Upper lobe of right lung (tissue), 1 donor: Measurements from ENCODE around the gene ADAMTS6. TPM values are rescaled to one million over a fixed set of nuclear protein-coding genes. Genes with fewer than 3 reads are reported as not detected.

Experiments used
- ATAC-seq: fragments of 200-7000 bp; cut with Tn5 transposase; one replicate; pipeline ENCODE4 v1.9.1; 2020; ENCODE audit warnings: mild to moderate bottlenecking, moderate library complexity
- DNase-seq: peaks from one replicate; pipeline ENCODE4 v3.0.0-alpha.2; 2020
- H3K27ac ChIP-seq: fragments of 200-600 bp; one replicate; pipeline ENCODE4 v1.8.0; 2022
- H3K27me3 ChIP-seq: fragments of 200-600 bp; one replicate; pipeline ENCODE4 v1.8.0; 2022; ENCODE audit warnings: mild to moderate bottlenecking
- H3K36me3 ChIP-seq: fragments of 200-600 bp; one replicate; pipeline ENCODE4 v1.8.0; 2022
- H3K4me1 ChIP-seq: fragments of 200-600 bp; one replicate; pipeline ENCODE4 v1.8.0; 2022
- H3K4me3 ChIP-seq: fragments of 200-600 bp; one replicate; pipeline ENCODE4 v1.8.0; 2022; ENCODE audit warnings: mild to moderate bottlenecking
- H3K9me3 ChIP-seq: fragments of 200-600 bp; one replicate; pipeline ENCODE4 v1.8.0; 2022
- CTCF ChIP-seq: fragments of 200-600 bp; IDR thresholded peaks from one replicate; pipeline ENCODE4 v1.8.0; 2022; ENCODE audit warnings: antibody characterized with exemption
- intact Hi-C: fragments of 100-400 bp; cut with DNase I; formaldehyde crosslinking; loops from one replicate; pipeline ENCODE4 v1.11.0; 2022
- total RNA-seq: library from RNA; stranded (reverse); fragmentation: NEBNext Ultra II Directional; extraction: Animal tissue kit (Norgen Biotek cat#: 25700); gene quantifications from one replicate; pipeline ENCODE4 v1.2.1, GENCODE V29; 2021
- donor health status: DM: no; HTN: yes; CAD: no; lungs with severe emphysema.

ADAMTS6 gene
- total RNA-seq, 1 donor from 2014 or later = 2.3 TPM

GRCh38 chr5:65149827-65150226 is 331.9 kb downstream of the ADAMTS6 start:
- Histone ChIP-seq H3K36me3 (no peaks in the 10 kb centered on the region), H3K27me3 (no peaks in the 10 kb centered on the region), H3K4me3 (no peak overlapping the region), H3K27ac (no peak overlapping the region), H3K4me1 (no peaks in the 10 kb centered on the region), H3K9me3 (no peaks in the 10 kb centered on the region)
- intact Hi-C loops = no loop called here
- ATAC-seq = no peak
- no peak for TF ChIP-seq CTCF
- no peak for DNase-seq

GRCh38 chr5:65144136-65144871 is 337.4 kb downstream of the ADAMTS6 start:
- no peaks in the 10 kb centered on the region for H3K36me3 ChIP-seq
- DNase-seq = no peak
- H3K4me3 ChIP-seq = no peak overlapping the region
- ATAC-seq = no peak
- H3K4me1 ChIP-seq = no peaks in the 10 kb centered on the region
- H3K9me3 ChIP-seq = no peaks in the 10 kb centered on the region
- no peak overlapping the region for H3K27ac ChIP-seq
- intact Hi-C loops = no loop called here
- H3K27me3 ChIP-seq = no peaks in the 10 kb centered on the region
- TF ChIP-seq CTCF = no peak

- ATAC-seq (no peak), DNase-seq (no peak)
- Histone ChIP-seq H3K27me3 (no peaks in the 10 kb centered on the region), H3K9me3 (no peaks in the 10 kb centered on the region), H3K4me3 (no peak overlapping the region), H3K36me3 (no peaks in the 10 kb centered on the region), H3K4me1 (no peaks in the 10 kb centered on the region), H3K27ac (no peak overlapping the region)
- intact Hi-C loops = no loop called here
- no peak for TF ChIP-seq CTCF
Measured at GRCh38 chr5:65142511-65143011, 339.2 kb downstream of the ADAMTS6 start.

- Histone ChIP-seq H3K4me3 (no peak overlapping the region), H3K4me1 (no peaks in the 10 kb centered on the region), H3K27ac (no peak overlapping the region), H3K9me3 (no peaks in the 10 kb centered on the region), H3K36me3 (no peaks in the 10 kb centered on the region), H3K27me3 (no peaks in the 10 kb centered on the region)
- intact Hi-C loops = no loop called here
- ATAC-seq = no peak
- TF ChIP-seq CTCF = no peak
- DNase-seq = no peak
Measured at GRCh38 chr5:65142016-65142415, 339.7 kb downstream of the ADAMTS6 start.

- ATAC-seq = no peak
- H3K4me3 ChIP-seq = no peak overlapping the region
- H3K27me3 ChIP-seq = no peaks in the 10 kb centered on the region
- H3K9me3 ChIP-seq = no peaks in the 10 kb centered on the region
- no peak for TF ChIP-seq CTCF
- no peaks in the 10 kb centered on the region for H3K4me1 ChIP-seq
- no peaks in the 10 kb centered on the region for H3K36me3 ChIP-seq
- no peak overlapping the region for H3K27ac ChIP-seq
- no peak for DNase-seq
- intact Hi-C loops = no loop called here
Measured at GRCh38 chr5:65141493-65141892, 340.2 kb downstream of the ADAMTS6 start.
